Fibroblast of the conjunctiva (primary cell): ENCODE data around the gene ATRN.

ENCODE experiments used
- DNase-seq: peaks from one replicate; pipeline ENCODE4 v3.0.0-alpha.2; 2010; ENCODE audit warnings: low read depth

Gene ATRN

DNA sequence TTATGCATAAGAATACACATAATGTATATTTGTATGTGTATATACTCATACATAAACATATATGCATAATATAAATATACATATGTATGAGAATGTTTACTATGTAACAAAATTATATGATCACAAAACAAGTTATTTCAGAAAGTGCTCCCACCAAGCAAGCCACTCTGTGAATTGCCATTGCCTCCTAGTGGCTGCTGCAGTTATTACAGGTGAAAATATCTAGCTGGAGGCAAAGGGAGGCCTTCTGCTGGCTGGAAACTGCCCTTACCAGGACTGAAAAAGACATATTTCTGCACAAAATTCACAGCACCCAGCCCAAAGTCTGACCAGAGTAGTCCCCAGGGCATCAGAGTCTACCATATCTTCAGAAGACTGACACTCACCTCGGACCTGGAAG is 225.4 kb downstream of the ATRN start:
- no peak for DNase-seq

DNA sequence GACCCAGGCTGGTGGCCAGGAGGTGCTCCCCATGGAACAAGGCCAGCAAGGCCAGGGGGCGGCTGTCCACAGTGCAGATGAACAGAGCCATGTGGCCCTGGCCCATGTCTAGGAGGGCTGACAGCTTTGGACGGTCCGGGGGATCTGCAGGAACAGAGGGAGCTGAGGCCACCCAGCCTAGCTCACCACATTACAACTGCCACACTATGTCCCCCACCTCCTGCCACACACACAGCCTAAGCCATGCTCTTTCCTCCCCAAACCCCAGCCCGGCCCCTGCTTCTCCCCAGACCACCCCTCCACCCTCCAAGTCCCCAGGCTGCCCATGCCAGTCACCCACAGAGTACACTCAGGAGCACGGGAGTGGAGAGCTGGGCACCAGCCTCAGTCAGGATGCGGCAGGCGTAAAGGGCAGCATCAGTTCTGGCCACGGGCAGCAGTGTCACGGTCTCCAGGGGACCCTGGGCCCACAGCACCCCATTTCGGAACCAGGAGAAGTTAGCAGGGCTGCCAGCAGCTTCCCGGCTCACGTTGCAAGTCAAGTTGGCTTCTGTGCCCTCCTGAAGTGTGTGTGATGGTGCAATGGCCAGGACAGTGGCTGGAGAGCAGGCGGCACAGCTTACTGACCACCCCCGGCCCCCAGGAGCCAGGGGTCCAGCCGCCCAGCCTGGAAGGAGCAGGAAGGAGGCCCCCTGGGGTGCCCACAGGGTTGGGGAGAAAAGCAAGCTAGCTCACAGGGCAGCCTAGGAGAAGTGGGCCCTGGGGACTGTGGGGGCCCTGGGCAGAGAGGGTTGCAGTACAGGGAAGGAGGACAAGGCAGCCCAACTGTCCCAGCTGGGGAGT is 226.1 kb downstream of the ATRN start:
- no peak for DNase-seq

- DNase-seq, result no peak
These were observed 226.9 kb downstream of the ATRN start for GRCh38 chr20:3697588-3698305.

- DNase-seq, result no peak
These were observed 227.8 kb downstream of the ATRN start for GRCh38 chr20:3698591-3699001.

DNA sequence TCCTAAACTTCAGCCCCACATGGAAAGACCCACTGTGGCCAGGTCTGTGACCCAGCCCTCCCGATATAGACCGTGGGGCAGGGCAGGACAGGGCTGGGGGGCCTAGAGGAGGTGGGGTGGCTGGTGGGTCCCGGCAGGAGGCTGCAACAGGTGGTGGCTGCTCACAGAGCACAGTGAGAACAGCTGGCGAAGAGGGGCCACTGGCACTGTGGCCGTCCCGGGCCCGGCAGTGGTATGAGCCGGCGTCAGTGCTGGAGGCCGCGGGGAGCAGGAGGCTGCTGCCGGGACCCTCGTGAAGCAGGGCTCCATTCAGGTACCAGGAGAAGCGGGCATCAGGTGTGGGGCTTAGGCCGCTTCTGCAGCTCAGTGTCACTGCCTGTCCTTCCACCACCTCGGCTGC is 228.2 kb downstream of the ATRN start:
- DNase-seq, result no peak
